ENCODE results near the gene YWHAB.

Gene YWHAB

GRCh38 chr20:44942264-44942973, 56.9 kb downstream of the YWHAB start:
- TF ChIP-seq ZNF274 (IDR thresholded peaks at IDR 0.05; ENCODE audit: low read depth, low read length) = no peak
- H3K4me3 ChIP-seq (ENCODE audit: low read length) = no peak overlapping the region

GRCh38 chr20:44943828-44944227, 58.3 kb downstream of the YWHAB start:
- no peak for TF ChIP-seq ZNF274 (IDR thresholded peaks at IDR 0.05; ENCODE audit: low read depth, low read length)
- no peak overlapping the region for H3K4me3 ChIP-seq (ENCODE audit: low read length)

- no peak for TF ChIP-seq ZNF274 (IDR thresholded peaks at IDR 0.05; ENCODE audit: low read depth, low read length)
- no peak overlapping the region for H3K4me3 ChIP-seq (ENCODE audit: low read length)
Measured at GRCh38 chr20:44945261-44945660, 59.8 kb downstream of the YWHAB start.

- no peak for TF ChIP-seq ZNF274 (IDR thresholded peaks at IDR 0.05; ENCODE audit: low read depth, low read length)
- no peak overlapping the region for H3K4me3 ChIP-seq (ENCODE audit: low read length)
Measured at GRCh38 chr20:44946271-44946852, 60.9 kb downstream of the YWHAB start.

- no peak overlapping the region for H3K4me3 ChIP-seq (ENCODE audit: low read length)
- TF ChIP-seq ZNF274 (IDR thresholded peaks at IDR 0.05; ENCODE audit: low read depth, low read length) = no peak
Measured at GRCh38 chr20:44948107-44948506, 62.6 kb downstream of the YWHAB start.

- H3K4me3 ChIP-seq (ENCODE audit: low read length) = no peak overlapping the region
Measured at GRCh38 chr20:44948513-44948912, 63.0 kb downstream of the YWHAB start.

GRCh38 chr20:44950368-44950767, 64.9 kb downstream of the YWHAB start:
- TF ChIP-seq ZNF274 (IDR thresholded peaks at IDR 0.05; ENCODE audit: low read depth, low read length) = no peak
- H3K4me3 ChIP-seq (ENCODE audit: low read length) = no peak overlapping the region

More at GRCh38 chr20:44948513-44948912, 63.0 kb downstream of the YWHAB start:
- no peak for TF ChIP-seq ZNF274 (IDR thresholded peaks at IDR 0.05; ENCODE audit: low read depth, low read length)

GRCh38 chr20:44952731-44953130, 67.2 kb downstream of the YWHAB start:
- H3K4me3 ChIP-seq (ENCODE audit: low read length) = no peak overlapping the region
- no peak for TF ChIP-seq ZNF274 (IDR thresholded peaks at IDR 0.05; ENCODE audit: low read depth, low read length)

- H3K4me3 ChIP-seq (ENCODE audit: low read length) = no peak overlapping the region
- no peak for TF ChIP-seq ZNF274 (IDR thresholded peaks at IDR 0.05; ENCODE audit: low read depth, low read length)
Measured at GRCh38 chr20:44954211-44954610, 68.7 kb downstream of the YWHAB start.

GRCh38 chr20:44955270-44955669, 69.8 kb downstream of the YWHAB start:
- no peak overlapping the region for H3K4me3 ChIP-seq (ENCODE audit: low read length)
- TF ChIP-seq ZNF274 (IDR thresholded peaks at IDR 0.05; ENCODE audit: low read depth, low read length) = no peak

GRCh38 chr20:44956410-44956809, 70.9 kb downstream of the YWHAB start:
- H3K4me3 ChIP-seq (ENCODE audit: low read length) = no peak overlapping the region
- TF ChIP-seq ZNF274 (IDR thresholded peaks at IDR 0.05; ENCODE audit: low read depth, low read length) = no peak

All from GM08714 (cell line).